Activated naive CD8-positive, alpha-beta T cell treated with anti-CD3 and anti-CD28 coated beads, Interleukin-2, amount 50 U/mL, for 16 hours (primary cell): ENCODE measurements around the gene CDC40.
A peak's percentile ranks its signal among the peaks of the same experiment; 100 is the strongest.

Experiments
- DNase-seq: peaks from one replicate; pipeline ENCODE4 v3.0.0-alpha.2; 2020; ENCODE audit warnings: low read depth, low spot score

The CDC40 gene

DNA sequence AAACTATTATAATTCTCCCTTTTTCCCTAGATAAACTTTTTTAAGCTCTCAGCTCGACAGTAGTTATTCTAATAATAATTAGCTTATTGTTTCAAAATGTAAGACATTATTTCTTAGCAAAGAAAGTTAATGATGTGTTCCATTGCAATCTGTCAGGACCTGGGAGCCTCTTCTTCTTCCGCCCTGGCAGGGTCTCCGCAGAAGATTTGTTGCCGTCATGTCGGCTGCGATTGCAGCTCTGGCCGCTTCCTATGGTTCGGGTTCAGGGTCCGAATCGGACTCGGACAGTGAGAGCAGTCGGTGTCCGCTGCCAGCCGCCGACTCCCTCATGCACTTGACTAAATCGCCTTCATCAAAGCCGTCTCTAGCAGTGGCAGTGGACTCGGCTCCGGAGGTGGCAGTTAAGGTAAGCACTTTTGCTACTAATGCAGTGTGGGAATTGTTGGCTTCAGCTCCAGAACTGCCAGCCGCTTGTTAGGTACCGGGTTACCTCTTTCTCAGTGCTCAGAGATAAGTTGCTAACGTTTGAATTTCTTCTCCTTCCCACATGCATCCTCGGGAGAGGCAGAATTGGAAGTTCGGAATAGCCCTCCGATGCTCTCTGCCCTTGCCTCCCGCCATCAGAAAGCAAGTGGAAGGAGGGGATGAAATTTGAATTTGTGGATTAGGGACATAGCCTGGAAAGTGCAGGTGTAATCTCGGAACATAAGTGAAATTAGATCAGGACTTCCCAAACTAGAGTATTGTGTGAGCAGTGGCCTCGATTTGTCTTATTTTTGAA lies at the start of gene CDC40:
CDC40 (plus strand) TSS at position 200 of the 781 bp plus-strand sequence; CDS start at position 218, 18 bp downstream.
- DNase-seq = no peak

DNA sequence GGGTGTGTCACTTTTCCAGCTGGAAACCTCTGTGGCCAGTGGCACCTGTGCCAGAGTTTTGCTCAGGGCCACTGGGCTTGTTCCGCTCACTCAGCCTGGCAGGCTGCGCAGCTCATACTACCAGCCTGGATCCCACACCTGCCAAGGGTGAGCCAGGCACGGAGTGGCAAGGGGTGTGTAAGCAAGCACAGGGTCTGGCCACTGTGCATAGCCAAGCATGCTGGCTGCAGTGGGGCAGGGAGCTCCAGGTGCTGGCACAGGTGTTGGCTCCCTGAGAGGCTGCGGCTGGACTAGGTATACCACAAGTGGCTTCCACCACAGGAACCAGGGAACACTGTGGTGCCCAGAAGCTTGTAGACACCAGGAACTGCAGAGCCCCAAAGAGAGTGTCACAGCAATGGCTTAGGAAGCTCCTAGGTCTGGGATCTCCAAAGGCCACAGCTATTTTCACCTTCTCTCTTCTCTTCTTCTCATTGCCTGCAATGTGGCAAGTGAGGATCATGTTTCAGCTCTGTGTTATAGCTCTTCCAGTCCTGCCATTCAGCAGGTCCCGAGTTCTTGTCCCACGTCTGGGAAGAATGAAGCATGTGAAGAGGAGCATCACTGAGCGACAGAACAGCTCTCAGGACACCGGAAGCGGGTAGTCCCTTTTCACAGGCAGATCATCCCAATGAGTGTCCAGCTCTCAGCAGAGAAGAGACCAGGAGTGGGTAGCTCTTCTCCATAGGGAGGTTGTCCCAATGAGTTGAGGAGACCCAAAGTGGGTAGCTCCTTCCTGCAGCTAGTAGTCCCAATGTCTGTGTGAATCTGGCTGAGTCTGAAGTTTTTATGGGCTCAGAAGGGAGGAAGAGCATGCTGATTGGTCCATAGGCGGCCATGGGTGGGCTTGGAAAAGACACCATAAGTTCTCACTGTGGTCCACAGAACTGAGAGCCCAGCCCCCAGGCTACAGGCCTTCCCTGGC lies 42.0 kb upstream of the CDC40 start:
- DNase-seq = no peak

DNA sequence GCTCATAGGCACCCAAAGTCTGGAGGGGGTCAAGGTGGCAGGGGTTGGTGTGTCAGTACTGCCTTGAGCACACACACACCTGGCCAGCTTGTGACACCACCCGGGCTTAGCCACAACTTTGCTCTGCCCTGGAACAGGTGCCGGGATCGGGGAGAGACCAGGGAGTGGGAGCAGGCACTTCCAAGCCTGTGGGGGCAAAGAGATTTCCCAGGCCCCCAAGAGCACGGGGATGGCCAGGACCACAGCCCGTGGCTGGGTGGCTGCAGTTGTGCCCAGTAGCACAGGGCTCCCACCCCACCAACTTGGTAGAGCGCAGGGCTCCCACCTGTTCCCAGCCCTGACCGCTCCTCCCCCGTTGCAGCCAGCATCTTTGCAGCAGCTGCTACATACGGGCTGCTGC lies 41.2 kb upstream of the CDC40 start:
- DNase-seq = no peak

DNA sequence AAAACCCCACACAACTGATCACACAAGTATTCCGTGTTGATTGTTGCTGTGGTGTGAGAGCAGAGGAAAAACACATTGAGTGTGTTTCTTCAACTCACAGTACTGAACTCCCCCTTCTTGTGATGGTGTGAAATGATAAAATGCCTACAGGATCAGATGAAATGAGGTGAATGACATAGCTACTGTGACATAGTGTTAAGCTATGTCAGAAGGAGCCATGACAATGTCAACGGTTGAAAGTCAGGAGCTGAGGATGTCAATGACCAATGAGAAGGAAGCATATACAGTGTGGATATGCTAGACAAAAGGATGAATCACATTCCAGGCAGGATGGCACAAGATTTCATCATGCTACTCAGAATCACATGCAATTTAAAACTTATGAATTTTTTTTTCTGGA lies 39.6 kb upstream of the CDC40 start:
- no peak for DNase-seq

DNA sequence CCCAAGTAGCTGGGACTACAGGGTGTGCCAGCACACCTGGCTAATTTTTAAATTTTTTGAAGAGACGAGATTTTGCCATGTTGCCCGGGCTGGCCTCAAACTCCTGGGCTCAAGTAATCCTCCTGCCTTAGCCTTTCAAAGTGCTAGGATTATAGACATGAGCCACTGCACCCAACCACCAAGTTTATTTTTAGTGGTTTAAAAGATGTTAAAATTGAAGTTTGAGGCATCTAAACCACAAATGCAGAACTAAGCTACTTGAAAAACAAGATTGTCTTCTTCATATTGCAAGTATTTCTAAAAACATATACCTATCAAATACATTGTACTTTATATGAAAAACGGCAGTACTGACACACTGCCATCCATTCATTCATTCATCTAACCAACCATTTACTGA lies 32.4 kb upstream of the CDC40 start:
- DNase-seq = no peak

DNA sequence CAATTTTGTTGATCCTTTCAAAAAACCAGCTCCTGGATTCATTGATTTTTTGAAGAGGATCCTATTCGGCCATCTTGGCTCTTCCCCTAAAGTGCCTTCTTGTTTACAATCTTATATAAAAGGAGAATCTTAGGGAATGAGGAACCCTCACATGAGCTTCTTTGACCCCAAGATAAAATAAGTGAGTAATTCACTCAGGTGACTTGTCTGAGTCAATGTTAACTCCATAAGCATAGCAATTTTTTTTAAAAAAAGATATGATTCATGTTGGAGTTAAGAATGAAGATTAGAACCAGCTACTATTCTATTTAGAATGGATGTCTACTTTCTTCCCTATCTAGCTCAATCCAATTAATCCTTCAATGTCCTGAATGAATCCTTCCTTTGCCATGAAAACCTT lies 21.7 kb upstream of the CDC40 start:
- no peak for DNase-seq

DNA sequence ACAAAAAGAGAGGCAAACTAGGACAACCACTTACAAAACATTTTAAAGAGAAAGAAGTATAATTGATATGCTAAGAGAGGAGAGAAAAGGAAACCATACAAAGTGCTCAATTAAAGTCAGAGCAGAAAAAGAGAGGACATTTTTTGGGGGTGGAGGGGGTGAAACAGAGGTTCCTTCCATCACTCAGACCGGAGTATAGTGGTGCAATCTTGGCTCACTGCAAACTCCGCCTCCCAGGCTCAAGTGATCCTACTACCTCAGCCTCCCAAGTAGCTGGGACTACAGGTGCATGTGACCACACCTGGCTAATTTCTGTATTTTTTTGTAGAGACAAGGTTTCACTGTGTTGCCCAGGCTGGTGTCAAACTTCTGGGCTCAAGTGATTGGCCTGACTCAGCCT lies 10.1 kb upstream of the CDC40 start:
- DNase-seq = no peak

DNA sequence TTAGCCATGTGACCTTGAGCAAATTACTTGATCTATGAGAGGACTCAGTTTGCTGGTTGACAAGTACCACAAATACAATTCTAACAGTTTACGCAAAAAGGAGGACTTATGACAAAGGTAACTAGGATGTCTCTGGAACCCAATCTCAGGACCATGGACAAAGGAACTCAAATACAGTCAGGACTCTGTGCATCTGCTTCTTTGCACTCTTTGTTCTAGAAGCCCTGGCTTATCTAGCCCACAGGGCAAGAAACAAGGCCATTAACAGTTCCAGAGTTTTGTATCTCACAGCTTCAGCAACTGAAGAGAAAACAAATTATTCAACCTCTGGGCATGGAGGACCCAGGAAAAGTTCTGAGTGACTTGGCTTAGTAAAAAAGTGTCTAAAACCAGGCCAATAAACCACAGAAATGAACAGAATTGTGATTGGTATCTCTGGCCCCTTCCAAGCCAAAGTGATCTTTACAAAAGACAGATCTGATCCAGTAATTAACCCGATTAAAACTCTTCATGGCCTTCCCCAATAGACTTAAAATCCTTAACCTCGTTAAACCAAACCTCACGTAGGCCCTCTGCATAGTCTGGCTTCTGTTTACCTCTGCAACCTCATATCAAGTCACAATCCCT lies 6.6 kb upstream of the CDC40 start:
- DNase-seq = no peak

DNA sequence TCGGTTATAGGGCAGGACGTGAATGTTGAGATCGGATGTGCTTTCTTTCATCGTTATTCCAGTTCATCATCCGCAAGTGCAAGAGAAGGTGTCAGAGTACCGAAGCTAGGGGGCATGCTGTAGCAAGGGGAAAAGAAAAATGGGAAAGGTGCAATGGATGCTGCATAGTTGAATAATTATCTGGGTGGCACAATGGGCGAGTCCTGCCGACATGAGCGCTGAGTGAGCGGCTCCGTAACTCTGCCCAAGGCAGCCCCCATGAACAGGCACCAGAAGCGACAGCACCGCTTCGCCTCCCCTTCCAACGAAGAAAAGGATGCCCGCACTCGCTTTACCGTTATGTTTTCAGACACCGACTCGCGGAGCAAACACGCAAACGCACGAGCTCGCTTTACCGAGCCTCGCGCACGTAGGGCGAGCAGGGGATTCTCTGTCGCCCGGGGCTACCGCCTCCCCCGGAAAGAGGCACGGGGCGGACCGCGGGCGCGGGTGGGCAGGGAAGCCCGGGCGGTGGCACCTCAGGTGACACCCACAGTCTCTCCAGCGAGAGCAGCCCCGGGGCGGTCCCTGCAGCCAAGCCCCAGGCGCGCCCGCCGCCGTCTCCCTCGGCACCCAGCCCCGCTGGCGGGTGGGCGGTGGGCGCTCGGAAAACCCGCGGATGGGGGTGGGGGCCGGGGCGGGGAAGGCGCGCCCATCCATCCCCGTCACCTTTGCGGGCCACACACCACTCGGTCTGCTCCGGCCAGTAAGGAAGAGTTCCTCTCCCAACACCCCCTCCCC lies 1.4 kb upstream of the CDC40 start:
- peak; percentile 22 for DNase-seq

DNA sequence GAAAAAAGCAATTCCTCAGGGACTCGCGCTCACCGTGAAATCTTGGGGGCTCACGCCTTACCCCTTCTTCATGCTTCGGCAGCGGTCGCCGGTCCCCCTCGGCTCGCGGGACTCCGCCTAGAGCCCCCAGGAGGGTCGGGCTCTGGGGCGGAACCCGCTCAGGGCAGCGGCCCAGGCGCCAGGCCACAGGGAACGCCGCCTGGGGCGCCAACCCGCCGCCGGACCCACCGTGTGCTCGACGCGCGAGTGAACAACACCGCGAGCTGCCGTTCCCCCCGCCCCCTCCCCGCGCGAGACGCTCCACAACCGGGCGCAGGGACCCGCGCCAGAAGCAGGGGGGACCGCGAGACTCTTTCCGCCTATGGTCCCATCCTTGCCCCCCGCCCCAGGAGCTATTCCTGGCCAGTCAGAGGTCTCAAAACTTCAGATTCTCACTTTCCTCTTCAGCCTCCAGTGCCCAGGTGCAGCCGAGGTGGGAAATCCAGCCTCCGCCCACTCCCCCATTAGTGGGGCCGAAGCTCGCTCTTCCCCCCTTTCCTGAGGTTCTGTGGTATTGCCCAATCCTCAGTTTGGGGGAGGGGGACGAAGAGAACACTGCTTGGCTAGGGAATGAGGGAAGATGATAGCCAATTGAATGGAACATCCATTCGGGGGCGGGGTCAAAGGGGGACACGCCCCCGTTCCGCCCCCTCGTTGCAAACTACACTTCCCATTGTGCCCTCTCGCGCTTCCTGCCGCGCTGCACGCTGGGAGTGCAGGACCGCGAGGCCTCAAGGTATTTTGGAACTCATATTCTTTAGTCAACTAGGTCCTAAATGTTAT lies 610 bp upstream of the CDC40 start, which contains the start of gene WASF1:
WASF1 (minus strand) TSS at position 265 of the 822 bp plus-strand sequence. CDS start 52,069 bp downstream, outside the sequence.
- peak; percentile 81 for DNase-seq

DNA sequence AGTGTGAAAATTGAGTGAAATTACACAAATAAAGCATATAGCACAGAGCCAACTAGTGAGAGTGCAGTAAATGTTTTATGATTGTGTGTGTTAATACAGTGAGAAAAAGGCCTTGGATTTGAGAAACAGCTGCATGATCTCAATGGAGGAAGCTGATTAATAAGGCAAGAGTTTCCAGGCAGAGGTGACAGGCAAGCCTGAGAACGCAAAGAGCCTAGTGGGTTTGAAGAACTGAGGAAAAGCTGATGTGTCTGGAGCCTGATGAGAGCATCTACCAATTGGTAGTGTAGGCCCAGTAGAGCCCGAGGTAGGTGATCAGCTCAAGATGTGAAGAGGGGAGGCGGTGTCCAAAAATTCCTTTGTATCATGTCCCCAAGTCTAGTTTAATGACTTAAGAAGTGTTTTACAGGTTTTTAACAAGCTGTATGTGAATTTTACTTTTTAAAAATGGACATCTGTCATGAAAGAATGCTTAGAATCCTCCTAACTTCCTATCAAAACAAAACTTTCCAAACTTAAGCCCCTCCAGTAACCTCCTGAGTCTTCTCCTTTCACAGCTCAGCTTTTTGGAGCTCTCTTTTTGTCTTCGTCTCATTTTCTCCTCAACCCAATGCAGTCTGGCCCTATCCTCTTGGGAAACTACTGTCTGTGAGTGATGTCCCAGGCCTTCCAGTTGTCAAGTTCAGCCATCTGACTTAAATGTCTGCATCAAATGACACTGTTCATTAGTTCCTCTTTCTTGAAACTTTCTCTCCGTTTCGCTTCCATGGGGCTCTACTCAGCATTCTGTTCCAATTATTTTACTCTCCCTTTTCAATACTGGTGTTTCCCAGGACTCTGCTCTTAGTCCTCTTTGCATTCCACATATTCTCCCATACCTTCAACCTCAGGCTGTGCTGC lies 1.2 kb downstream of the CDC40 start:
- no peak for DNase-seq

DNA sequence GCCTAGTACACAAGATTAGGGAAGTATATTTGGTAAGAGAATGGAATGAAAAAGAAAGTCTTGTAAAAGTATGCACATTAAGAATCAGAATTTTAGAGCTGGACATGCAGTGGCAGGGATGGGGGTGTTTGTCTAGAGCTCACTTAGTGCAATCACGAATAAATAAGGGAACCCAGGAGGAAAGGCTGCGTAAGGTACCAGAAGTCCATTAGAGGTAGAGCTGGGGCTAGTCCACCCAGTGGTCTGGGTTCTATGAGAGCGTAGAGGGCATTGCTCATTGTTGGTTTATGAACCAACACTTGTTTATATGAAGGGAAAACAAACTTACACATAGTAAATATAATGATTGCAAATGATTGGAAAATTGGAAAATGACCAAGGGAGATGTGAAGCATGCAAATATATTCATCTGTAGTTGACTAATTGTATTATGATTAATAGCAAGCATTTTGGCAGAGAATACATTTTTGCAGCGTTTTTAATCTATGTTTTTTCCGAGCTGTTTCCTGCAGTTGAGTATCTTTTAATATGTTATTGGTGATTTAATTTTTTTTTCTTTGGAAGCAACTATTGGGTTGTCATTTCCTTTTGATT lies 3.2 kb downstream of the CDC40 start:
- no peak for DNase-seq

DNA sequence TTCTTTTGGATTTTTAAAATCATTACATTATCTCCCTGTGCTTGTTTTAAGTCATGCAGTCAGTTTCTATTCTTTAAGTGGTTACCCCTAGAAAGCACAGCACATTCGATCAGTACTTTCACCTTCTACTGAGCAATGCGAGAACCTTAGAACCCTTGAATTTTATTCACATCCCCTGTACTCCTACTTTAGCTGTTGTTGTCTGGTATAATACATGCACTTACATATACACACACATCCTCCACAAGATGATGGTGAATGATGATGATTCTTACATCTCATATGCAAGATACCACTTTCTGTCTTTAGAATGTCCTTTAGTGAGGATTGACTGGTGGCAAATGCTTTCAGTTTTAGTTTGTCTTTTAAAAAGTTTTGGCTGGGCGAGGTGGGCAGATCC lies 5.7 kb downstream of the CDC40 start:
- DNase-seq = no peak

DNA sequence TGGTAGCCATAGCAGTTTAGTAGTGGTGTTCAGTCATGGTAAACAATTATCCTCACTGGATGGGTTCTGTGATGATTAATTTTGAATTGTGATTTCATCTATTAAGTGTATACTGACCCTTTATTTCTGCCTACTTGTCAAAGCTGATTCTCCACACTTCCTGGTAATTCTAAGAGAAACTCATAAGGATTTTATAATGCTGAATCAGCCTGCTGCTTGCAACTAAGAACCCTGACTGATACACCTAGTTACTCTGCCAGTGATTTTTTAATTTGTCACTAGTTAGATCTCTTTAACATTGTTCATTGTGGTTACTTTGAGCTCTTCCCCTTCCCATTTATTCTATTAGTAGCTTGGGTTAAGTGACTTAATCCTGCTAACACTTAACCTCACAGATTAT lies 8.6 kb downstream of the CDC40 start:
- no peak for DNase-seq

DNA sequence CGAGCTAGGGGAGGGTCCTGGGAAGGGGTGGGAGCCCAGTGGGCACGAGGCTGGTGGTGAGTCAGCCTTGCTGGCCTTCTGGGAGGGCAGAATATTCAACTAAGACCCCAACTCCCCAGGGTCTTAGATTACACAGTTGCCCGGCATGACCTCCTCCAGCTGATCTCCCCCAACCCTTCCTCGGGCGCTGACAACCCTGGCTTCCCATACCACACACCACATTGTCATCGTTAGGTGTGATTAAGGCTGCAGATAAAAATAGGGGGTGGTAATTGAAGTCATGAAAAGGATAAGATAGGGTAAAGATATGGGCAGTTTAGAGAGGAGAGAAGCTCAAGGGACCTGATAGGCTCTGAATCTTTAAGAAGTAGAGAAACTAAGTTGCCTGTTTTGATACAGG lies 10.5 kb downstream of the CDC40 start:
- DNase-seq = no peak

DNA sequence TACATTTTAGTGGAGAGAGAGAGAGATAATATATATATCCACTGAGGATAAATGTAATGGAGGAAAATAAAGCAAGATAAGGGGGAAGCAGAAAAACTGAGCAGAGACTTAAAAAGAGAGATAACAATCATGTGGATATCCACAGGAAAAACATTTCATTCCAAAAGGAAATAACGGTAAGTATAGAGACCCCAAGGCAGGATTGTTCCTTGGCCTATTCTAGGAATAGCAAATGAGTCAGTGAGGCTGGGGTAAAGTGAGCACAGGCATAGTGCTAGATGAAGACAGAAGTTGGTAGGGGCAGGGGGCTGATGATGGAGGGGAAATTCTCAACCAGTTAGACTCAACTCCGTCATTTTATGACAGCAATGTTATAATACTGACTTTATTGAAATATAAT lies 11.2 kb downstream of the CDC40 start:
- DNase-seq = no peak

DNA sequence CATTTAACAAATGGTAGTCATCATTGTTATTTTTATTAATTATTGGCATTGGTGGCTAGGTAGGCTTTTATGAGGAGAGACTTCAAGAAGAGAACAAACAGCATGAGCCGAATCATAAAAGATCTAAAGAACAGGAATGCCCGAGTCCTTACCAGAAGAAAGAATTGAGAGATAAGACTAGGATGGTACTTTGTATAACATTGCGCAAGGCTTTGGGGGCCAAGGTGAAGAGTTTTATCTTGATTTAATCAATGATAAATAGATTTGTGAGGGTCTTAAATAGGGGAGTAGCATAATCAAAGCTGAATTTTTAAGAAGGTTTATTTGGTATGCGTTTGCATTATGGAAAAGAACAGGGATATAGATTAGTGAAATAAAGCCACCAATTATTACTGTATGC lies 15.4 kb downstream of the CDC40 start:
- DNase-seq = no peak

DNA sequence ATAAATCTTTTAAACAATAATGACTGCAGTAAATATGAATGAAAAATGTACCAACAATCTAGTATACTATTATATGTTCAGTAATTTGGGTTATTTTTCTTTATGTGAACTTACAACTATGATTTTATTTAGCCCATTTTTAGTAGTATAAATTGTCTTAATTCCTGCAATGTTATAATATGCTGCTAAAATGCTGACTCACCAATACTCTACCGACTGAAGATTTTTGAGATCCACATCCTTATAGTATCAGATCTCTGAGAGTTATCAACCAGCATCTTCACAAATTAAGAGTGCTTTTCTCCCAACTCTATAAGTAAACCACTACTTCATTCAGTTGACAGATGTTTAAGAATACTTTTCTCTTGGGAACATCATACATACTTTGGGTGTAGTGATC lies 16.6 kb downstream of the CDC40 start:
- DNase-seq = no peak

DNA sequence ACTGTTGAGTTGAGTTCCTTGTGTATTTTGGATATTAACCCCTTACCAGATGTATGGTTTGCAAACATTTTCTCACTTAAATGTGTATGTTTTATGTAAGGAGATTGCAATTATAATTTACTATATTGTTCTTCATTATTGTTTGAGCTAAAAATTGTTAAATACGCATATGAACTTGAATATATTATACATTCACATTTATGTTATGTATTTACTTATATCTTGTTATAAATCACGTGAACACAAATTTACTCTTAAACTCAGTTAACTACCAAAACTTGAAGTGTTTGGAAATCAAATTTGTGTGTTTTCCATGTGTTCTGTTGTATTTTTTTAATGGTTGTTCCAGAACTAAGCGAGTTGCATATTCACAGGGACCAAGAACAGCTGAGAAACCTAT lies 18.3 kb downstream of the CDC40 start:
- DNase-seq = no peak
